Measurements from ENCODE around the gene ABCC4.

DNA sequence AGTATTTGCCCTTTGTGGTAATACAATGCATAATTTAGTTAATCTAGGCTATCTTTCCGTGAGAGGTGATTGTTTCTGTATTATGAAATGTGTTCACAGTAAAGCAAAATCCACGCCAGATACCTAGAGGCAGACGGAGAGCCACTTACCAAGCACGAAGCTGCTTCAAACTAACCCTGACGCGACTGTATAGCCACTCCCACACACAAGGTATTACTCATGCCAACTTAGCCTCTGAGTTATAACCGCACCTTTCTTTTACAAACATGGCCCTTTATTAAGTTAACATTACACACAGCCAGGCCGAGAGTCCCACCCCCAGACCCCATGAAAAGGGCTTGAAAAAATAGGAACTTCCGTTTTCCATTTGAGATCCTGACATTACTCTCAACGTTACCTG is 185.7 kb downstream of the ABCC4 start:
- TF ChIP-seq, protein P1, sequence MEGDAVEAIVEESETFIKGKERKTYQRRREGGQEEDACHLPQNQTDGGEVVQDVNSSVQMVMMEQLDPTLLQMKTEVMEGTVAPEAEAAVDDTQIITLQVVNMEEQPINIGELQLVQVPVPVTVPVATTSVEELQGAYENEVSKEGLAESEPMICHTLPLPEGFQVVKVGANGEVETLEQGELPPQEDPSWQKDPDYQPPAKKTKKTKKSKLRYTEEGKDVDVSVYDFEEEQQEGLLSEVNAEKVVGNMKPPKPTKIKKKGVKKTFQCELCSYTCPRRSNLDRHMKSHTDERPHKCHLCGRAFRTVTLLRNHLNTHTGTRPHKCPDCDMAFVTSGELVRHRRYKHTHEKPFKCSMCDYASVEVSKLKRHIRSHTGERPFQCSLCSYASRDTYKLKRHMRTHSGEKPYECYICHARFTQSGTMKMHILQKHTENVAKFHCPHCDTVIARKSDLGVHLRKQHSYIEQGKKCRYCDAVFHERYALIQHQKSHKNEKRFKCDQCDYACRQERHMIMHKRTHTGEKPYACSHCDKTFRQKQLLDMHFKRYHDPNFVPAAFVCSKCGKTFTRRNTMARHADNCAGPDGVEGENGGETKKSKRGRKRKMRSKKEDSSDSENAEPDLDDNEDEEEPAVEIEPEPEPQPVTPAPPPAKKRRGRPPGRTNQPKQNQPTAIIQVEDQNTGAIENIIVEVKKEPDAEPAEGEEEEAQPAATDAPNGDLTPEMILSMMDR (IDR thresholded peaks at IDR 0.05; ENCODE audit: poor library complexity): no peak
- TF ChIP-seq EZH2 (IDR thresholded peaks at IDR 0.05; ENCODE audit: borderline replicate concordance) (no peak), EZH2phosphoT487 (IDR thresholded peaks at IDR 0.05; ENCODE audit: low read depth, severe bottlenecking, unreplicated experiment) (no peak)

All from hepatocyte (in vitro differentiated cells).